ENCODE data around the gene PRSS22.

PRSS22 gene

GRCh38 chr16:2866431-2866830 lies 8.5 kb upstream of the PRSS22 start:
- H3K4me3 ChIP-seq (ENCODE audit: low read depth, low read length): no peak overlapping the region
- TF ChIP-seq CTCF (IDR thresholded peaks at IDR 0.05; ENCODE audit: control insufficient read depth, extremely low read depth, insufficient read depth): no peak
- no peak for DNase-seq (ENCODE audit: low read depth)

GRCh38 chr16:2865651-2866050 lies 7.7 kb upstream of the PRSS22 start:
- no peak overlapping the region for H3K4me3 ChIP-seq (ENCODE audit: low read depth, low read length)
- TF ChIP-seq CTCF (IDR thresholded peaks at IDR 0.05; ENCODE audit: control insufficient read depth, extremely low read depth, insufficient read depth): no peak
- no peak for DNase-seq (ENCODE audit: low read depth)

- no peak for DNase-seq (ENCODE audit: low read depth)
- no peak overlapping the region for H3K4me3 ChIP-seq (ENCODE audit: low read depth, low read length)
- TF ChIP-seq CTCF (IDR thresholded peaks at IDR 0.05; ENCODE audit: control insufficient read depth, extremely low read depth, insufficient read depth): no peak
Observed at GRCh38 chr16:2860826-2861567, 3.0 kb upstream of the PRSS22 start.

- TF ChIP-seq CTCF (IDR thresholded peaks at IDR 0.05; ENCODE audit: control insufficient read depth, extremely low read depth, insufficient read depth): no peak
- DNase-seq (ENCODE audit: low read depth): no peak
- no peak overlapping the region for H3K4me3 ChIP-seq (ENCODE audit: low read depth, low read length)
Observed at GRCh38 chr16:2859686-2860265, 1.8 kb upstream of the PRSS22 start.

GRCh38 chr16:2858245-2859025 lies 465 bp upstream of the PRSS22 start:
- H3K4me3 ChIP-seq (ENCODE audit: low read depth, low read length): peak overlapping the region; percentile 43
- peak; percentile 54 for DNase-seq (ENCODE audit: low read depth)
- TF ChIP-seq CTCF (IDR thresholded peaks at IDR 0.05; ENCODE audit: control insufficient read depth, extremely low read depth, insufficient read depth): peak; percentile 14; the same call in 1 of the 2 replicates

GRCh38 chr16:2856686-2857450 lies 1.1 kb downstream of the PRSS22 start:
- no peak for DNase-seq (ENCODE audit: low read depth)
- no peak for TF ChIP-seq CTCF (IDR thresholded peaks at IDR 0.05; ENCODE audit: control insufficient read depth, extremely low read depth, insufficient read depth)
- H3K4me3 ChIP-seq (ENCODE audit: low read depth, low read length): peak overlapping the region; percentile 43
